Stimulated activated CD4-positive, alpha-beta T cell treated with anti-CD3 and anti-CD28 coated beads, Interleukin-2, amount 100 ng/mL, for 24 hours (primary cell): ENCODE measurements around the gene GYPE.
"Not testable (repeated sequence)": the region's sequence is repeated elsewhere in the genome, so short reads cannot be mapped to it uniquely, and the experiment has no call there.

Experiments
- DNase-seq, 2 donors: peaks; one replicate each; pipeline ENCODE4 v3.0.0-alpha.2; 2020

The GYPE gene

GRCh38 chr4:143862716-143863115 is 42.6 kb downstream of the GYPE start:
- DNase-seq = not testable (repeated sequence)

GRCh38 chr4:143858456-143858855 is 46.9 kb downstream of the GYPE start:
- no peak for DNase-seq

- DNase-seq = not testable (repeated sequence)
These were observed 47.7 kb downstream of the GYPE start for GRCh38 chr4:143857391-143858336.

- DNase-seq = not testable (repeated sequence)
These were observed 49.3 kb downstream of the GYPE start for GRCh38 chr4:143856017-143856557.

GRCh38 chr4:143854645-143855044 is 50.7 kb downstream of the GYPE start:
- DNase-seq = not testable (repeated sequence)

- not testable (repeated sequence) for DNase-seq
These were observed 56.1 kb downstream of the GYPE start for GRCh38 chr4:143849296-143849695.

GRCh38 chr4:143843506-143843832 is 61.9 kb downstream of the GYPE start:
- DNase-seq = not testable (repeated sequence)

GRCh38 chr4:143842624-143843505 is 62.5 kb downstream of the GYPE start:
- DNase-seq = not testable (repeated sequence)

- DNase-seq = not testable (repeated sequence)
These were observed 65.9 kb downstream of the GYPE start for GRCh38 chr4:143839413-143839812.

GRCh38 chr4:143834196-143834595 is 71.2 kb downstream of the GYPE start:
- not testable (repeated sequence) for DNase-seq

GRCh38 chr4:143833676-143834075 is 71.7 kb downstream of the GYPE start:
- DNase-seq = not testable (repeated sequence)

- not testable (repeated sequence) for DNase-seq
These were observed 74.8 kb downstream of the GYPE start for GRCh38 chr4:143830576-143830975.

- not testable (repeated sequence) for DNase-seq
These were observed 76.1 kb downstream of the GYPE start for GRCh38 chr4:143829239-143829620.
